OCI-LY7 (cell line): ENCODE results near the gene EFCAB5. TPM values are rescaled to one million over a fixed set of nuclear protein-coding genes. Genes with fewer than 3 reads are reported as not detected.

ENCODE experiments used
- BruUV-seq: library from RNA; stranded (reverse); fragments of 400-500 nt; replicated peaks from 2 replicates; lab custom pipeline; 2021; lab: Mats Ljungman, UMichigan
- CTCF ChIA-PET: fragments of 300-600 bp; sonication (Branson Sonifier 250); formaldehyde crosslinking; loops from one replicate; lab custom pipeline; 2022; ENCODE audit warnings: antibody characterized with exemption; ENCODE audit not compliant: unreplicated experiment; lab: Charles Lee
- POLR2A ChIA-PET: fragments of 300-600 bp; sonication (Branson Sonifier 250); formaldehyde crosslinking; loops from one replicate; lab custom pipeline; 2022; ENCODE audit warnings: antibody characterized with exemption; lab: Charles Lee
- DNase-seq: peaks from one replicate; pipeline ENCODE4 v3.0.0-alpha.2; 2015; ENCODE audit warnings: low spot score
- H2AFZ ChIP-seq: fragments of 200-600 bp; sonication (generic), shearing (Covaris generic); 2 replicates; pipeline ENCODE4 v1.6.1; 2014; ENCODE audit warnings: mild to moderate bottlenecking, antibody characterized with exemption, low read length, moderate library complexity
- H3K27ac ChIP-seq: fragments of 200-600 bp; sonication (generic); 2 replicates; pipeline ENCODE4 v1.5.1; 2014; ENCODE audit warnings: mixed run types, low read depth, mild to moderate bottlenecking, moderate library complexity, low read length, inconsistent platforms; ENCODE audit not compliant: poor library complexity, severe bottlenecking
- H3K36me3 ChIP-seq: fragments of 200-600 bp; sonication (generic); 2 replicates; pipeline ENCODE4 v1.6.1; 2014; ENCODE audit warnings: mild to moderate bottlenecking, antibody characterized with exemption, low read length, moderate library complexity, mixed read lengths; ENCODE audit not compliant: insufficient read depth
- H3K4me1 ChIP-seq: fragments of 200-600 bp; sonication (generic); 2 replicates; pipeline ENCODE4 v1.5.1; 2014; ENCODE audit warnings: mild to moderate bottlenecking, low read length; ENCODE audit not compliant: insufficient read depth, poor library complexity, severe bottlenecking
- H3K4me2 ChIP-seq: fragments of 200-600 bp; sonication (generic); 2 replicates; pipeline ENCODE4 v1.6.1; 2014; ENCODE audit warnings: mild to moderate bottlenecking, low read length
- H3K4me3 ChIP-seq: fragments of 200-600 bp; sonication (generic); 2 replicates; pipeline ENCODE4 v1.5.1; 2014; ENCODE audit warnings: mild to moderate bottlenecking, low read depth, low read length; ENCODE audit not compliant: poor library complexity, severe bottlenecking
- H3K79me2 ChIP-seq: fragments of 200-600 bp; sonication (generic); 2 replicates; pipeline ENCODE4 v1.6.1; 2016; ENCODE audit warnings: low read depth, mild to moderate bottlenecking, low read length, moderate library complexity, mixed read lengths; ENCODE audit not compliant: insufficient read depth
- H3K9me2 ChIP-seq: fragments of 200-600 bp; sonication (generic); 2 replicates; pipeline ENCODE4 v1.6.1; 2016; ENCODE audit warnings: mild to moderate bottlenecking, low read length, mixed read lengths; ENCODE audit not compliant: insufficient read depth
- H3K9me3 ChIP-seq: fragments of 200-600 bp; sonication (generic); 2 replicates; pipeline ENCODE4 v1.6.1; 2014; ENCODE audit warnings: mild to moderate bottlenecking, mixed run types, low read length, mixed read lengths
- H4K20me1 ChIP-seq: fragments of 200-600 bp; sonication (generic); 2 replicates; pipeline ENCODE4 v1.6.1; 2014; ENCODE audit warnings: mild to moderate bottlenecking, antibody characterized with exemption, low read length, moderate library complexity, mixed read lengths; ENCODE audit not compliant: insufficient read depth
- CTCF ChIP-seq: fragments of 200-600 bp; sonication (generic); conservative IDR thresholded peaks from 2 replicates; pipeline ENCODE4 v1.5.1; 2014; ENCODE audit warnings: mild to moderate bottlenecking, antibody characterized with exemption, low read length, moderate library complexity, mixed read lengths
- EZH2phosphoT487 ChIP-seq: fragments of 200-600 bp; sonication (generic); IDR thresholded peaks from 2 replicates; pipeline ENCODE4 v1.6.1; 2018; ENCODE audit warnings: low read depth, borderline replicate concordance, mild to moderate bottlenecking, mixed run types, antibody characterized with exemption, low read length, moderate library complexity, mixed read lengths
- intact Hi-C: fragments of 100-400 bp; cut with micrococcal nuclease; formaldehyde crosslinking; loops from one replicate; pipeline ENCODE4 v1.10.0; 2022; ENCODE audit not compliant: unreplicated experiment
- total RNA-seq, 2 experiments: library from RNA; depleted of rRNA in 1 of 2; stranded (reverse); fragments of >200 nt in 1 of 2; shearing (Covaris generic) in 1 of 2; gene quantifications; 2 replicates each; pipeline ENCODE4 v1.2.3, GENCODE V29; 2014 to 2022

The EFCAB5 gene
- total RNA-seq, 2 experiments from 2014 or later, result 1.9 to 2.2 TPM

- Histone ChIP-seq H3K27ac (no peak overlapping the region), H4K20me1 (no peaks in the 10 kb centered on the region), H3K79me2 (no peaks in the 10 kb centered on the region), H3K4me2 (peak overlapping the region; percentile 59), H3K9me2 (no peaks in the 10 kb centered on the region), H3K4me1 (no peaks in the 10 kb centered on the region), H2AFZ (peak overlapping the region; percentile 74), H3K4me3 (peak overlapping the region; percentile 57), H3K36me3 (no peaks in the 10 kb centered on the region), H3K9me3 (no peaks in the 10 kb centered on the region)
- ChIA-PET CTCF (interaction anchor here (0.8 to 1.9 kb wide), 5 partner anchors 9 to 232 kb away, joined by 4 to 10 read pairs (median 5); no protein-coding TSS in a partner anchor), POLR2A (interaction anchor here (0.6 to 1.3 kb wide), 7 partner anchors 9 to 1458 kb away, joined by 3 to 10 read pairs (median 3); no protein-coding TSS in a partner anchor)
- BruUV-seq, result no TSS peak
- TF ChIP-seq CTCF (peak; percentile 99), EZH2phosphoT487 (no peak)
- intact Hi-C loops, result loop anchor here (1.0 to 10.0 kb wide), 3 partner anchors 130 to 232 kb away; partner anchors contain the start of gene SLC6A4
- DNase-seq, result peak; percentile 86
Measured at GRCh38 chr17:30104575-30105339, 163.3 kb downstream of the EFCAB5 start.

GRCh38 chr17:30112794-30113193, 171.4 kb downstream of the EFCAB5 start:
- Histone ChIP-seq H3K4me3 (no peak overlapping the region), H3K36me3 (no peaks in the 10 kb centered on the region), H3K9me2 (no peaks in the 10 kb centered on the region), H3K27ac (no peak overlapping the region), H4K20me1 (no peaks in the 10 kb centered on the region), H3K79me2 (peaks cover 16% of the 10 kb centered on the region), H2AFZ (no peak overlapping the region), H3K9me3 (no peaks in the 10 kb centered on the region), H3K4me1 (peaks cover under 1% of the 10 kb centered on the region), H3K4me2 (no peak overlapping the region)
- BruUV-seq, result no TSS peak
- TF ChIP-seq CTCF (no peak), EZH2phosphoT487 (no peak)
- DNase-seq, result no peak
- intact Hi-C loops, result no loop called here
- ChIA-PET CTCF (interaction anchor here (1.1 kb wide), 1 partner anchor 8 kb away, joined by 5 read pairs; no protein-coding TSS in a partner anchor), POLR2A (interaction anchor here (0.9 to 1.5 kb wide), 3 partner anchors 8 to 67 kb away, joined by 3 to 6 read pairs (median 4); no protein-coding TSS in a partner anchor)
